OCI-LY7 (cell line): ENCODE measurements around the gene ESM1. TPM values are rescaled to one million over a fixed set of nuclear protein-coding genes. Genes with fewer than 3 reads are reported as not detected.

Experiments
- BruUV-seq: library from RNA; stranded (reverse); fragments of 400-500 nt; replicated peaks from 2 replicates; lab custom pipeline; 2021; lab: Mats Ljungman, UMichigan
- CTCF ChIA-PET: fragments of 300-600 bp; sonication (Branson Sonifier 250); formaldehyde crosslinking; loops from one replicate; lab custom pipeline; 2022; ENCODE audit warnings: antibody characterized with exemption; ENCODE audit not compliant: unreplicated experiment; lab: Charles Lee
- POLR2A ChIA-PET: fragments of 300-600 bp; sonication (Branson Sonifier 250); formaldehyde crosslinking; loops from one replicate; lab custom pipeline; 2022; ENCODE audit warnings: antibody characterized with exemption; lab: Charles Lee
- DNase-seq: peaks from one replicate; pipeline ENCODE4 v3.0.0-alpha.2; 2015; ENCODE audit warnings: low spot score
- H2AFZ ChIP-seq: fragments of 200-600 bp; sonication (generic), shearing (Covaris generic); 2 replicates; pipeline ENCODE4 v1.6.1; 2014; ENCODE audit warnings: mild to moderate bottlenecking, antibody characterized with exemption, low read length, moderate library complexity
- H3K27ac ChIP-seq: fragments of 200-600 bp; sonication (generic); 2 replicates; pipeline ENCODE4 v1.5.1; 2014; ENCODE audit warnings: mixed run types, low read depth, mild to moderate bottlenecking, moderate library complexity, low read length, inconsistent platforms; ENCODE audit not compliant: poor library complexity, severe bottlenecking
- H3K36me3 ChIP-seq: fragments of 200-600 bp; sonication (generic); 2 replicates; pipeline ENCODE4 v1.6.1; 2014; ENCODE audit warnings: mild to moderate bottlenecking, antibody characterized with exemption, low read length, moderate library complexity, mixed read lengths; ENCODE audit not compliant: insufficient read depth
- H3K4me1 ChIP-seq: fragments of 200-600 bp; sonication (generic); 2 replicates; pipeline ENCODE4 v1.5.1; 2014; ENCODE audit warnings: mild to moderate bottlenecking, low read length; ENCODE audit not compliant: insufficient read depth, poor library complexity, severe bottlenecking
- H3K4me2 ChIP-seq: fragments of 200-600 bp; sonication (generic); 2 replicates; pipeline ENCODE4 v1.6.1; 2014; ENCODE audit warnings: mild to moderate bottlenecking, low read length
- H3K4me3 ChIP-seq: fragments of 200-600 bp; sonication (generic); 2 replicates; pipeline ENCODE4 v1.5.1; 2014; ENCODE audit warnings: mild to moderate bottlenecking, low read depth, low read length; ENCODE audit not compliant: poor library complexity, severe bottlenecking
- H3K79me2 ChIP-seq: fragments of 200-600 bp; sonication (generic); 2 replicates; pipeline ENCODE4 v1.6.1; 2016; ENCODE audit warnings: low read depth, mild to moderate bottlenecking, low read length, moderate library complexity, mixed read lengths; ENCODE audit not compliant: insufficient read depth
- H3K9me2 ChIP-seq: fragments of 200-600 bp; sonication (generic); 2 replicates; pipeline ENCODE4 v1.6.1; 2016; ENCODE audit warnings: mild to moderate bottlenecking, low read length, mixed read lengths; ENCODE audit not compliant: insufficient read depth
- H3K9me3 ChIP-seq: fragments of 200-600 bp; sonication (generic); 2 replicates; pipeline ENCODE4 v1.6.1; 2014; ENCODE audit warnings: mild to moderate bottlenecking, mixed run types, low read length, mixed read lengths
- H4K20me1 ChIP-seq: fragments of 200-600 bp; sonication (generic); 2 replicates; pipeline ENCODE4 v1.6.1; 2014; ENCODE audit warnings: mild to moderate bottlenecking, antibody characterized with exemption, low read length, moderate library complexity, mixed read lengths; ENCODE audit not compliant: insufficient read depth
- CTCF ChIP-seq: fragments of 200-600 bp; sonication (generic); conservative IDR thresholded peaks from 2 replicates; pipeline ENCODE4 v1.5.1; 2014; ENCODE audit warnings: mild to moderate bottlenecking, antibody characterized with exemption, low read length, moderate library complexity, mixed read lengths
- EZH2phosphoT487 ChIP-seq: fragments of 200-600 bp; sonication (generic); IDR thresholded peaks from 2 replicates; pipeline ENCODE4 v1.6.1; 2018; ENCODE audit warnings: low read depth, borderline replicate concordance, mild to moderate bottlenecking, mixed run types, antibody characterized with exemption, low read length, moderate library complexity, mixed read lengths
- intact Hi-C: fragments of 100-400 bp; cut with micrococcal nuclease; formaldehyde crosslinking; loops from one replicate; pipeline ENCODE4 v1.10.0; 2022; ENCODE audit not compliant: unreplicated experiment
- total RNA-seq, 2 experiments: library from RNA; depleted of rRNA in 1 of 2; stranded (reverse); fragments of >200 nt in 1 of 2; shearing (Covaris generic) in 1 of 2; gene quantifications; 2 replicates each; pipeline ENCODE4 v1.2.3, GENCODE V29; 2014 to 2022

The ESM1 gene
- total RNA-seq, 2 experiments from 2014 or later, result not detected

- no peaks in the 10 kb centered on the region for H3K9me3 ChIP-seq
- no peak overlapping the region for H3K4me3 ChIP-seq
- H3K27ac ChIP-seq, result no peak overlapping the region
- intact Hi-C loops, result no loop called here
- H3K79me2 ChIP-seq, result no peaks in the 10 kb centered on the region
- no peaks in the 10 kb centered on the region for H3K4me1 ChIP-seq
- H4K20me1 ChIP-seq, result no peaks in the 10 kb centered on the region
- TF ChIP-seq CTCF, result no peak
- no peak for TF ChIP-seq EZH2phosphoT487
- no peaks in the 10 kb centered on the region for H3K36me3 ChIP-seq
- CTCF ChIA-PET, result no interaction called here
- DNase-seq, result no peak
- H3K9me2 ChIP-seq, result no peaks in the 10 kb centered on the region
- BruUV-seq, result no TSS peak
- H3K4me2 ChIP-seq, result no peak overlapping the region
- POLR2A ChIA-PET, result interaction anchor here (0.5 kb wide), 1 partner anchor 469 kb away, joined by 4 read pairs; no protein-coding TSS in a partner anchor
- H2AFZ ChIP-seq, result no peak overlapping the region
Observed at GRCh38 chr5:54996466-54996865, 11.1 kb upstream of the ESM1 start.

GRCh38 chr5:54995168-54995567 is 9.8 kb upstream of the ESM1 start:
- no peak for DNase-seq
- H3K79me2 ChIP-seq, result no peaks in the 10 kb centered on the region
- H3K9me3 ChIP-seq, result no peaks in the 10 kb centered on the region
- no peaks in the 10 kb centered on the region for H4K20me1 ChIP-seq
- TF ChIP-seq EZH2phosphoT487 (no peak), CTCF (no peak)
- CTCF ChIA-PET, result no interaction called here
- intact Hi-C loops, result no loop called here
- H2AFZ ChIP-seq, result no peak overlapping the region
- no peak overlapping the region for H3K4me3 ChIP-seq
- no peaks in the 10 kb centered on the region for H3K36me3 ChIP-seq
- no peaks in the 10 kb centered on the region for H3K4me1 ChIP-seq
- H3K4me2 ChIP-seq, result no peak overlapping the region
- no peak overlapping the region for H3K27ac ChIP-seq
- POLR2A ChIA-PET, result no interaction called here
- BruUV-seq, result no TSS peak
- H3K9me2 ChIP-seq, result no peaks in the 10 kb centered on the region

- Histone ChIP-seq H3K9me2 (no peaks in the 10 kb centered on the region), H3K4me2 (no peak overlapping the region), H3K36me3 (no peaks in the 10 kb centered on the region), H3K4me1 (no peaks in the 10 kb centered on the region), H3K4me3 (no peak overlapping the region), H4K20me1 (no peaks in the 10 kb centered on the region), H2AFZ (no peak overlapping the region), H3K9me3 (no peaks in the 10 kb centered on the region), H3K79me2 (no peaks in the 10 kb centered on the region), H3K27ac (no peak overlapping the region)
- POLR2A ChIA-PET, result no interaction called here
- no peak for DNase-seq
- CTCF ChIA-PET, result no interaction called here
- intact Hi-C loops, result no loop called here
- no TSS peak for BruUV-seq
- no peak for TF ChIP-seq EZH2phosphoT487
- TF ChIP-seq CTCF, result no peak
Observed at GRCh38 chr5:54994628-54995027, 9.2 kb upstream of the ESM1 start.
